ENCODE data around the gene BICC1.

GRCh38 chr10:58488921-58489320, 23.8 kb upstream of the BICC1 start:
- TF ChIP-seq, protein P1, sequence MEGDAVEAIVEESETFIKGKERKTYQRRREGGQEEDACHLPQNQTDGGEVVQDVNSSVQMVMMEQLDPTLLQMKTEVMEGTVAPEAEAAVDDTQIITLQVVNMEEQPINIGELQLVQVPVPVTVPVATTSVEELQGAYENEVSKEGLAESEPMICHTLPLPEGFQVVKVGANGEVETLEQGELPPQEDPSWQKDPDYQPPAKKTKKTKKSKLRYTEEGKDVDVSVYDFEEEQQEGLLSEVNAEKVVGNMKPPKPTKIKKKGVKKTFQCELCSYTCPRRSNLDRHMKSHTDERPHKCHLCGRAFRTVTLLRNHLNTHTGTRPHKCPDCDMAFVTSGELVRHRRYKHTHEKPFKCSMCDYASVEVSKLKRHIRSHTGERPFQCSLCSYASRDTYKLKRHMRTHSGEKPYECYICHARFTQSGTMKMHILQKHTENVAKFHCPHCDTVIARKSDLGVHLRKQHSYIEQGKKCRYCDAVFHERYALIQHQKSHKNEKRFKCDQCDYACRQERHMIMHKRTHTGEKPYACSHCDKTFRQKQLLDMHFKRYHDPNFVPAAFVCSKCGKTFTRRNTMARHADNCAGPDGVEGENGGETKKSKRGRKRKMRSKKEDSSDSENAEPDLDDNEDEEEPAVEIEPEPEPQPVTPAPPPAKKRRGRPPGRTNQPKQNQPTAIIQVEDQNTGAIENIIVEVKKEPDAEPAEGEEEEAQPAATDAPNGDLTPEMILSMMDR (IDR thresholded peaks at IDR 0.05): no peak
- TF ChIP-seq POLR2A (IDR thresholded peaks at IDR 0.05): no peak
